Spleen (tissue), 11 donors: ENCODE measurements around the gene ATP10A. TPM values are rescaled to one million over a fixed set of nuclear protein-coding genes. Genes with fewer than 3 reads are reported as not detected.

Source experiments
- DNase-seq: peaks from one replicate; pipeline ENCODE4 v3.0.0-alpha.2; 2020
- H3K27ac ChIP-seq, 8 donors: fragments of 200-600 bp; sonication (generic) in 7 of 8; 1 replicate in 4 of 8; 2 replicates in 4 of 8; pipeline versions ENCODE4 v1.5.0 to v1.8.0; 2016 to 2021; ENCODE audit warnings: inconsistent platforms in 4 of 8, mild to moderate bottlenecking in 4 of 8, moderate library complexity in 1 of 8
- H3K27me3 ChIP-seq, 7 donors: fragments of 200-600 bp; sonication (generic) in 6 of 7; replicated peaks in 1 of 7; 1 replicate in 4 of 7; 2 replicates in 3 of 7; pipeline versions ENCODE4 v1.5.0 to v1.8.0; 2016 to 2021; ENCODE audit warnings: inconsistent platforms in 3 of 7, mild to moderate bottlenecking in 1 of 7
- H3K36me3 ChIP-seq, 6 donors: fragments of 200-600 bp; sonication (generic) in 5 of 6; 1 replicate in 4 of 6; 2 replicates in 2 of 6; pipeline versions ENCODE4 v1.5.0 to v1.8.0; 2016 to 2021; ENCODE audit warnings: inconsistent platforms in 2 of 6
- H3K4me1 ChIP-seq, 6 donors: fragments of 200-600 bp; sonication (generic) in 5 of 6; 1 replicate in 3 of 6; 2 replicates in 3 of 6; pipeline versions ENCODE4 v1.5.0 to v1.8.0; 2016 to 2021; ENCODE audit warnings: inconsistent platforms in 3 of 6
- H3K4me3 ChIP-seq, 8 donors: fragments of 200-600 bp; sonication (generic) in 7 of 8; 1 replicate in 4 of 8; 2 replicates in 4 of 8; pipeline versions ENCODE4 v1.5.0 to v1.8.0; 2016 to 2021; ENCODE audit warnings: inconsistent platforms in 4 of 8, mild to moderate bottlenecking in 4 of 8, moderate library complexity in 2 of 8
- H3K9me3 ChIP-seq, 8 donors: fragments of 200-600 bp; sonication (generic) in 7 of 8; 1 replicate in 4 of 8; 2 replicates in 4 of 8; pipeline versions ENCODE4 v1.5.0 to v1.8.0; 2016 to 2021; ENCODE audit warnings: inconsistent platforms in 4 of 8
- CTCF ChIP-seq, 11 experiments: fragments of 200-600 bp in 7 of 11; fragments of 450-650 bp in 4 of 11; sonication (generic) in 4 of 11; IDR thresholded peaks in 8 of 11; conservative IDR thresholded peaks in 3 of 11; 1 replicate in 7 of 11; 2 replicates in 4 of 11; pipeline versions ENCODE4 v1.4.0 to v1.8.0; 2016 to 2021; ENCODE audit warnings: antibody characterized with exemption in 11 of 11, inconsistent platforms in 4 of 11, mild to moderate bottlenecking in 1 of 11
- POLR2A ChIP-seq, 3 donors: fragments of 450-650 bp; IDR thresholded peaks; one replicate each; pipeline ENCODE4 v1.5.1; 2017; ENCODE audit warnings: antibody characterized with exemption in 3 of 3, mild to moderate bottlenecking in 1 of 3
- POLR2AphosphoS5 ChIP-seq, 3 donors: sonication (generic); formaldehyde crosslinking; IDR thresholded peaks; one replicate each; pipeline ENCODE4 v1.5.1; 2017; ENCODE audit warnings: antibody characterized with exemption in 3 of 3
- WGBS, 5 donors: extraction: QIAGEN DNeasy Blood & Tissue Kit in 3 of 5; methylation state at CpG; one replicate each; pipeline versions ENCODE4 v1.1.5 to v1.1.7; 2013 to 2018; 5-methylcytosine and 5-hydroxymethylcytosine counted together
- intact Hi-C: fragments of 100-400 bp; cut with DNase I; formaldehyde crosslinking; loops from one replicate; pipeline ENCODE4 v1.15.0; 2023; ENCODE audit warnings: low total_unique reads
- polyA plus RNA-seq, 3 donors: library from polyadenylated mRNA; stranded (reverse); fragments of 200-250 nt; gene quantifications; one replicate each; pipeline ENCODE4 v1.2.1, GENCODE V29; 2013
- total RNA-seq, 7 donors: library from RNA; depleted of rRNA in 3 of 7; stranded (reverse); fragments of >200 nt in 3 of 7; fragmentation: NEBNext Ultra II Directional in 4 of 7; extraction: Animal tissue kit (Norgen Biotek cat#: 25700) in 4 of 7; gene quantifications; one replicate each; pipeline versions ENCODE4 v1.1.0 to v1.2.1, GENCODE V29; 2016 to 2021
- donor health status: healthy with polysubstance abuse.
- donor health status: DM: no; HTN: no; CAD: no; lungs with moderate emphysema.
- donor health status: DM: no; HTN: no; CAD: no.
- donor health status: Bipolar disorder and iron deficiency.
- donor health status: healthy.
- donor health status: DM: no; HTN: no; CAD: no.
- donor health status: DM: yes; HTN: yes; CAD: no.

The ATP10A gene
- total and polyA plus RNA-seq, 10 donors, result 0.54 to 8.6 (median 2.7) TPM

GRCh38 chr15:25901811-25902605 is 38.9 kb upstream of the ATP10A start:
- Histone ChIP-seq H3K27me3 (no peaks in the 10 kb centered on the region), H3K4me3 (no peak overlapping the region), H3K36me3 (no peaks in the 10 kb centered on the region), H3K4me1 (no peaks in the 10 kb centered on the region), H3K9me3 (no peaks in the 10 kb centered on the region), H3K27ac (no peak overlapping the region)
- DNase-seq, result no peak
- intact Hi-C loops, result no loop called here
- 84 to 94% (median 90%) methylated on average over 8 to 14 of the region's 14 CpGs for WGBS, 5 donors
- TF ChIP-seq POLR2A (IDR thresholded peaks at IDR 0.05) (no peak), CTCF (IDR thresholded peaks at IDR 0.05 in 8 of 11, conservative IDR thresholded peaks at IDR 0.05 in 3 of 11) (no peak), POLR2AphosphoS5 (IDR thresholded peaks at IDR 0.05) (no peak)

- no peak for DNase-seq
- Histone ChIP-seq H3K4me3 (no peak overlapping the region), H3K9me3 (no peaks in the 10 kb centered on the region), H3K27me3 (no peaks in the 10 kb centered on the region), H3K4me1 (no peaks in the 10 kb centered on the region), H3K27ac (no peak overlapping the region), H3K36me3 (no peaks in the 10 kb centered on the region)
- WGBS, 5 donors, result 82 to 93% (median 85%) methylated on average over 5 of the region's 5 CpGs
- TF ChIP-seq CTCF (IDR thresholded peaks at IDR 0.05 in 8 of 11, conservative IDR thresholded peaks at IDR 0.05 in 3 of 11), result no peak
- no peak for TF ChIP-seq POLR2AphosphoS5 (IDR thresholded peaks at IDR 0.05)
- no peak for TF ChIP-seq POLR2A (IDR thresholded peaks at IDR 0.05)
- intact Hi-C loops, result no loop called here
Measured at GRCh38 chr15:25900901-25901300, 37.8 kb upstream of the ATP10A start.

GRCh38 chr15:25900431-25900830 is 37.3 kb upstream of the ATP10A start:
- intact Hi-C loops, result no loop called here
- Histone ChIP-seq H3K4me1 (no peaks in the 10 kb centered on the region), H3K27ac (no peak overlapping the region), H3K9me3 (no peaks in the 10 kb centered on the region), H3K36me3 (no peaks in the 10 kb centered on the region), H3K4me3 (no peak overlapping the region), H3K27me3 (no peaks in the 10 kb centered on the region)
- TF ChIP-seq POLR2AphosphoS5 (IDR thresholded peaks at IDR 0.05) (no peak), POLR2A (IDR thresholded peaks at IDR 0.05) (no peak), CTCF (IDR thresholded peaks at IDR 0.05 in 8 of 11, conservative IDR thresholded peaks at IDR 0.05 in 3 of 11) (no peak)
- DNase-seq, result no peak
- 77 to 88% (median 82%) methylated on average over 2 of the region's 2 CpGs for WGBS, 5 donors

- H3K27ac ChIP-seq, result no peak overlapping the region
- H3K4me1 ChIP-seq, result no peaks in the 10 kb centered on the region
- H3K27me3 ChIP-seq, result no peaks in the 10 kb centered on the region
- intact Hi-C loops, result no loop called here
- no peaks in the 10 kb centered on the region for H3K9me3 ChIP-seq
- TF ChIP-seq POLR2A (IDR thresholded peaks at IDR 0.05) (no peak), CTCF (IDR thresholded peaks at IDR 0.05 in 8 of 11, conservative IDR thresholded peaks at IDR 0.05 in 3 of 11) (no peak), POLR2AphosphoS5 (IDR thresholded peaks at IDR 0.05) (no peak)
- no peak for DNase-seq
- H3K36me3 ChIP-seq, result no peaks in the 10 kb centered on the region
- H3K4me3 ChIP-seq, result no peak overlapping the region
- 55 to 98% (median 93%) methylated on average over 1 of the region's 1 CpG for WGBS, 5 donors
Measured at GRCh38 chr15:25899870-25900269, 36.7 kb upstream of the ATP10A start.
